Keratinocyte (primary cell): ENCODE measurements around the gene PIGO. TPM values are rescaled to one million over a fixed set of nuclear protein-coding genes. Genes with fewer than 3 reads are reported as not detected.

ENCODE experiments used
- DNase-seq: peaks from one replicate; pipeline ENCODE4 v3.0.0-alpha.2; 2011; ENCODE audit warnings: low read depth, missing footprints, low spot score
- FAIRE-seq: peaks from 2 replicates; lab custom pipeline; 2011; peaks lifted over from hg19 to GRCh38; lab: Jason Lieb, UNC
- H2AFZ ChIP-seq: 2 replicates; pipeline ENCODE4 v1.6.0; 2012; ENCODE audit warnings: low read length, control low read depth, inconsistent platforms; ENCODE audit not compliant: control insufficient read depth
- H3K27ac ChIP-seq: 2 replicates; pipeline ENCODE4 v1.5.1; 2011; ENCODE audit warnings: low read length; ENCODE audit not compliant: control insufficient read depth, insufficient read depth
- H3K27me3 ChIP-seq: 3 replicates; pipeline ENCODE4 v1.6.0; 2011; ENCODE audit warnings: low read length; ENCODE audit not compliant: control insufficient read depth, insufficient read depth; ENCODE audit errors: extremely low read depth
- H3K36me3 ChIP-seq, 2 experiments: 2 replicates in 1 of 2; 3 replicates in 1 of 2; pipeline ENCODE4 v1.5.1; 2011; ENCODE audit warnings: low read length in 2 of 2, mild to moderate bottlenecking in 1 of 2; ENCODE audit not compliant: control insufficient read depth in 2 of 2, insufficient read depth in 2 of 2; ENCODE audit errors: extremely low read depth in 1 of 2
- H3K4me1 ChIP-seq: 3 replicates; pipeline ENCODE4 v1.5.1; 2011; ENCODE audit warnings: low read length; ENCODE audit not compliant: control insufficient read depth, insufficient read depth; ENCODE audit errors: extremely low read depth
- H3K4me2 ChIP-seq: 3 replicates; pipeline ENCODE4 v1.6.0; 2011; ENCODE audit warnings: low read depth, low read length; ENCODE audit not compliant: control insufficient read depth, insufficient read depth; ENCODE audit errors: extremely low read depth
- H3K4me3 ChIP-seq, 3 experiments: fragments of 200-600 bp in 1 of 3; sonication (generic) in 1 of 3; 2 replicates in 2 of 3; 3 replicates in 1 of 3; pipeline ENCODE4 v1.5.1; 2011 to 2016; ENCODE audit warnings: low read length in 3 of 3, mild to moderate bottlenecking in 3 of 3, control low read depth in 2 of 3, inconsistent platforms in 1 of 3, low read depth in 1 of 3, mixed read lengths in 1 of 3, mixed run types in 1 of 3, moderate library complexity in 1 of 3; ENCODE audit not compliant: control insufficient read depth in 2 of 3, insufficient read depth in 2 of 3; ENCODE audit errors: extremely low read depth in 1 of 3
- H3K79me2 ChIP-seq: 2 replicates; pipeline ENCODE4 v1.6.0; 2012; ENCODE audit warnings: low read length; ENCODE audit not compliant: control insufficient read depth, insufficient read depth
- H3K9ac ChIP-seq: 3 replicates; pipeline ENCODE4 v1.6.0; 2011; ENCODE audit warnings: low read length; ENCODE audit not compliant: control insufficient read depth, insufficient read depth; ENCODE audit errors: extremely low read depth
- H3K9me1 ChIP-seq: 3 replicates; pipeline ENCODE4 v1.6.0; 2011; ENCODE audit warnings: low read length; ENCODE audit not compliant: control insufficient read depth, insufficient read depth; ENCODE audit errors: extremely low read depth
- H3K9me3 ChIP-seq: 2 replicates; pipeline ENCODE4 v1.5.1; 2012; ENCODE audit warnings: low read depth, low read length; ENCODE audit not compliant: control insufficient read depth
- H4K20me1 ChIP-seq: 3 replicates; pipeline ENCODE4 v1.6.0; 2011; ENCODE audit warnings: low read length; ENCODE audit not compliant: control insufficient read depth, insufficient read depth; ENCODE audit errors: extremely low read depth
- EZH2 ChIP-seq: IDR thresholded peaks from one replicate; pipeline ENCODE4 v1.6.1; 2012; ENCODE audit warnings: inconsistent platforms, mild to moderate bottlenecking, low read length, moderate library complexity
- dilution Hi-C: fragments of 300-500 bp; cut with MboI; formaldehyde crosslinking; loops from one replicate; pipeline ENCODE4 v1.7.0; 2020; ENCODE audit warnings: low sequenced_read_pairs; ENCODE audit not compliant: extremely low pct_ligation_motif_present
- polyA plus RNA-seq, 5 experiments: library from polyadenylated mRNA; depleted of rRNA in 3 of 5; stranded (reverse) in 3 of 5; stranded (forward) in 1 of 5; unstranded in 1 of 5; fragments of >200 nt; gene quantifications; 1 replicate in 1 of 5; 2 replicates in 3 of 5; 3 replicates in 1 of 5; pipeline versions ENCODE4 v1.2.1 to v1.2.3, GENCODE V29; 2011 to 2012; ENCODE audit warnings: missing spikeins in 2 of 5, low read depth in 1 of 5, low replicate concordance in 1 of 5
- TF ChIP-seq, protein P1 (sequence below), 3 experiments: IDR thresholded peaks in 1 of 3; conservative IDR thresholded peaks in 1 of 3; optimal IDR thresholded peaks in 1 of 3; 2 replicates in 2 of 3; 3 replicates in 1 of 3; pipeline versions ENCODE3 to v1.5.1; 2011; ENCODE audit warnings: low read length in 3 of 3, mild to moderate bottlenecking in 3 of 3, moderate library complexity in 2 of 3, control low read depth in 1 of 3, inconsistent platforms in 1 of 3; ENCODE audit not compliant: insufficient read depth in 2 of 3; ENCODE audit errors: extremely low read depth in 1 of 3

PIGO gene
- polyA plus RNA-seq, 1 donor (not counting 4 experiments of a cell fraction or from before 2014, with no cell fraction given) = 18.6 TPM

DNA sequence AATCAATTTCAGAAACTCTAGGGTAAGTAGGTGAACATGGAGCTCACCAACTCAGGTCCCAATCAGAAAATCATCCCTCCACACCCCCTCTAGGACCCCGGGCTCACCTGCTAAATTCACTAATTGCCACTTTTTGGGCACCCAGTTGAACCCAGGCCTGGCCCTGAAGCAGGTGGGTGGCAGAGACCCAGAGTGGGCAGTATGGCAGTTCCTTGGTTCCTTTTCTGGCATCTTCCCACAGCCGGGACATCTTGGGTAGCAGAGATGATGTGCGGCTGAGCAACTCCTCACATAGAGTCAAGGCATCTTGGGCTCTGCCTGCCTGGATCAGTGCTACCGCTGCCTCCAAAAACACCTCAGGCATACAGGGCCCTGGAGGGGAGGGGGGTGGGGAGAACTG lies 21.0 kb downstream of the PIGO start:
- H3K4me1 ChIP-seq = peaks cover 25% of the 10 kb centered on the region
- H3K9me3 ChIP-seq = no peaks in the 10 kb centered on the region
- TF ChIP-seq, protein P1, sequence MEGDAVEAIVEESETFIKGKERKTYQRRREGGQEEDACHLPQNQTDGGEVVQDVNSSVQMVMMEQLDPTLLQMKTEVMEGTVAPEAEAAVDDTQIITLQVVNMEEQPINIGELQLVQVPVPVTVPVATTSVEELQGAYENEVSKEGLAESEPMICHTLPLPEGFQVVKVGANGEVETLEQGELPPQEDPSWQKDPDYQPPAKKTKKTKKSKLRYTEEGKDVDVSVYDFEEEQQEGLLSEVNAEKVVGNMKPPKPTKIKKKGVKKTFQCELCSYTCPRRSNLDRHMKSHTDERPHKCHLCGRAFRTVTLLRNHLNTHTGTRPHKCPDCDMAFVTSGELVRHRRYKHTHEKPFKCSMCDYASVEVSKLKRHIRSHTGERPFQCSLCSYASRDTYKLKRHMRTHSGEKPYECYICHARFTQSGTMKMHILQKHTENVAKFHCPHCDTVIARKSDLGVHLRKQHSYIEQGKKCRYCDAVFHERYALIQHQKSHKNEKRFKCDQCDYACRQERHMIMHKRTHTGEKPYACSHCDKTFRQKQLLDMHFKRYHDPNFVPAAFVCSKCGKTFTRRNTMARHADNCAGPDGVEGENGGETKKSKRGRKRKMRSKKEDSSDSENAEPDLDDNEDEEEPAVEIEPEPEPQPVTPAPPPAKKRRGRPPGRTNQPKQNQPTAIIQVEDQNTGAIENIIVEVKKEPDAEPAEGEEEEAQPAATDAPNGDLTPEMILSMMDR (optimal IDR thresholded peaks at IDR 0.05 in 1 of 3, IDR thresholded peaks at IDR 0.05 in 1 of 3, conservative IDR thresholded peaks at IDR 0.05 in 1 of 3; ENCODE audit: extremely low read depth in 1 of 3, insufficient read depth in 2 of 3, low read length in 3 of 3) = no peak
- no peak for TF ChIP-seq EZH2
- no peak for DNase-seq
- peaks cover 3 to 4% of the 10 kb centered on the region in 2 experiments for H3K36me3 ChIP-seq
- H4K20me1 ChIP-seq = peaks cover 6% of the 10 kb centered on the region
- no peaks in the 10 kb centered on the region for H3K9me1 ChIP-seq
- H3K27me3 ChIP-seq = no peaks in the 10 kb centered on the region
- no peak overlapping the region for H2AFZ ChIP-seq
- no peak overlapping the region for H3K9ac ChIP-seq
- FAIRE-seq = no peak
- no peak overlapping the region for H3K27ac ChIP-seq
- H3K79me2 ChIP-seq = peaks cover 33% of the 10 kb centered on the region
- dilution Hi-C loops = no loop called here
- no peak overlapping the region for H3K4me3 ChIP-seq
- H3K4me2 ChIP-seq = no peak overlapping the region

DNA sequence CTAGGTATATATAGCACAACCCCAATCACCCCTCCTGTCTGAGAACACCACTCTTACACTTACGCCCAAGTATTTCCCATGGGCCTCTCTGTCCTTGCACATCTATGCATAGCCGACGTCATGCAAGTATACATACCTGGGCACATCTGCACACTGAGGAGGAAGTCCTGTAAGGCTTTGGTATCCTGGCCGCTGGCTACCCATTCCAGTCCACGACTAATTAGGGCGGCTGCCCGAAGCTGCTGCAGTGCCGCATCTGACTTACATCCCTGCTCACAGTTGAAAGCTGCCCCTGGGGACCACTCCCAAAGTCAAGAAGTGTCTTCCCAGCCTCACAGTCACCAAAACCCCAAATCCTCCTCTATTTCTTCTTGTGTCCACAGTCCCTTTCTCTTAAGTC lies 21.6 kb downstream of the PIGO start:
- H3K36me3 ChIP-seq = peaks cover 4 to 7% of the 10 kb centered on the region in 2 experiments
- no peaks in the 10 kb centered on the region for H3K9me3 ChIP-seq
- no peak overlapping the region for H3K4me2 ChIP-seq
- H3K4me1 ChIP-seq = peaks cover 31% of the 10 kb centered on the region
- no peaks in the 10 kb centered on the region for H3K27me3 ChIP-seq
- peaks cover 39% of the 10 kb centered on the region for H3K79me2 ChIP-seq
- dilution Hi-C loops = no loop called here
- FAIRE-seq (no peak), DNase-seq (no peak)
- no peak overlapping the region for H3K9ac ChIP-seq
- H2AFZ ChIP-seq = no peak overlapping the region
- TF ChIP-seq EZH2 = no peak
- TF ChIP-seq, protein P1 (optimal IDR thresholded peaks at IDR 0.05 in 1 of 3, IDR thresholded peaks at IDR 0.05 in 1 of 3, conservative IDR thresholded peaks at IDR 0.05 in 1 of 3; ENCODE audit: extremely low read depth in 1 of 3, insufficient read depth in 2 of 3, low read length in 3 of 3) = no peak
- peaks cover 3% of the 10 kb centered on the region for H3K9me1 ChIP-seq
- H3K4me3 ChIP-seq = no peak overlapping the region
- H4K20me1 ChIP-seq = peaks cover 12% of the 10 kb centered on the region
- H3K27ac ChIP-seq = no peak overlapping the region
